RCC 7860 (cell line): ENCODE measurements around the gene DIO3.

Experiments used
- DNase-seq: peaks from one replicate; pipeline ENCODE4 v3.0.0-alpha.2; 2015; ENCODE audit warnings: low spot score
- FAIRE-seq: peaks from 2 replicates; lab custom pipeline; 2012; peaks lifted over from hg19 to GRCh38; lab: Jason Lieb, UNC

DIO3 gene

GRCh38 chr14:101594511-101595148, 33.3 kb downstream of the DIO3 start:
- DNase-seq (no peak), FAIRE-seq (no peak)

GRCh38 chr14:101595349-101595748, 34.1 kb downstream of the DIO3 start:
- FAIRE-seq: no peak

GRCh38 chr14:101595887-101596721, 34.8 kb downstream of the DIO3 start:
- DNase-seq (no peak), FAIRE-seq (no peak)

More at GRCh38 chr14:101595349-101595748, 34.1 kb downstream of the DIO3 start:
- DNase-seq: no peak

- FAIRE-seq: no peak
Measured at GRCh38 chr14:101596742-101597141, 35.4 kb downstream of the DIO3 start.

GRCh38 chr14:101598159-101598558, 36.9 kb downstream of the DIO3 start:
- no peak for DNase-seq
- no peak for FAIRE-seq

More at GRCh38 chr14:101596742-101597141, 35.4 kb downstream of the DIO3 start:
- no peak for DNase-seq

GRCh38 chr14:101598571-101599233, 37.4 kb downstream of the DIO3 start:
- DNase-seq: no peak
- FAIRE-seq: no peak

- no peak for FAIRE-seq
- DNase-seq: no peak
Measured at GRCh38 chr14:101599234-101599885, 38.1 kb downstream of the DIO3 start.

GRCh38 chr14:101600336-101600890, 39.1 kb downstream of the DIO3 start:
- DNase-seq (no peak), FAIRE-seq (no peak)

GRCh38 chr14:101600891-101601605, 39.8 kb downstream of the DIO3 start:
- FAIRE-seq: no peak
- DNase-seq: no peak

GRCh38 chr14:101601606-101602465, 40.5 kb downstream of the DIO3 start:
- FAIRE-seq: no peak
- DNase-seq: no peak

GRCh38 chr14:101602466-101602840, 41.2 kb downstream of the DIO3 start:
- DNase-seq (no peak), FAIRE-seq (no peak)

GRCh38 chr14:101603096-101603495, 41.8 kb downstream of the DIO3 start:
- no peak for FAIRE-seq
- no peak for DNase-seq

- DNase-seq (no peak), FAIRE-seq (no peak)
Measured at GRCh38 chr14:101604228-101604934, 43.1 kb downstream of the DIO3 start.

- no peak for DNase-seq
Measured at GRCh38 chr14:101604935-101605780, 43.9 kb downstream of the DIO3 start.

GRCh38 chr14:101605836-101606235, 44.5 kb downstream of the DIO3 start:
- FAIRE-seq (no peak), DNase-seq (no peak)

More at GRCh38 chr14:101604935-101605780, 43.9 kb downstream of the DIO3 start:
- FAIRE-seq: no peak
